ENCODE results near the gene OR5D16.

- TF ChIP-seq EZH2phosphoT487 (IDR thresholded peaks at IDR 0.05; ENCODE audit: low read depth) (no peak), CTCF (IDR thresholded peaks at IDR 0.05; ENCODE audit: low read depth, low read length) (no peak)
Measured at GRCh38 chr11:55849037-55849436, 10.5 kb downstream of the OR5D16 start.

Data from OCI-LY3 (cell line).